HCT116 (cell line): ENCODE results near the gene CD320.

Experiments
- CBX3 ChIP-seq: IDR thresholded peaks from 2 replicates; pipeline ENCODE4 v1.6.1; 2012; ENCODE audit warnings: low read depth
- EZH2 ChIP-seq: fragments of 200-600 bp; sonication (generic); IDR thresholded peaks from 2 replicates; pipeline ENCODE4 v1.6.1; 2017; ENCODE audit warnings: antibody characterized with exemption, mixed run types
- POLR2A ChIP-seq: IDR thresholded peaks from 2 replicates; pipeline ENCODE4 v1.7.0; 2011; ENCODE audit warnings: borderline replicate concordance; ENCODE audit not compliant: insufficient read depth, insufficient read length; ENCODE audit errors: extremely low read depth
- POLR2AphosphoS5 ChIP-seq: IDR thresholded peaks from 2 replicates; pipeline ENCODE4 v1.6.1; 2011; ENCODE audit warnings: mild to moderate bottlenecking, low read depth, low read length, moderate library complexity
- RAD21 ChIP-seq: IDR thresholded peaks from 2 replicates; pipeline ENCODE4 v1.6.1; 2012; ENCODE audit warnings: low read depth, mild to moderate bottlenecking
- SRF ChIP-seq: IDR thresholded peaks from 2 replicates; pipeline ENCODE4 v1.6.1; 2012; ENCODE audit warnings: low read depth
- TCF7L2 ChIP-seq: IDR thresholded peaks from 2 replicates; pipeline ENCODE4 v1.7.0; 2011; ENCODE audit warnings: borderline replicate concordance, inconsistent platforms; ENCODE audit not compliant: insufficient read depth, insufficient read length; ENCODE audit errors: extremely low read depth
- YY1 ChIP-seq: IDR thresholded peaks from 2 replicates; pipeline ENCODE4 v1.6.1; 2011; ENCODE audit warnings: low read length, low read depth, moderate library complexity, mild to moderate bottlenecking; ENCODE audit not compliant: insufficient replicate concordance; ENCODE audit errors: extremely low read depth
- ZNF274 ChIP-seq: fragments of 200-500 bp; sonication (Bioruptor generic); IDR thresholded peaks from 2 replicates; pipeline ENCODE4 v1.6.1; 2014; ENCODE audit warnings: mild to moderate bottlenecking, low read depth, low read length, inconsistent platforms
- TF ChIP-seq, protein P1 (sequence below): IDR thresholded peaks from 2 replicates; pipeline ENCODE4 v1.6.1; 2011; ENCODE audit warnings: mild to moderate bottlenecking, low read length, moderate library complexity; ENCODE audit not compliant: insufficient replicate concordance; ENCODE audit errors: extremely low read depth
- TF ChIP-seq, protein P2 (sequence below): IDR thresholded peaks from 2 replicates; pipeline ENCODE4 v1.6.1; 2012
- TF ChIP-seq, protein P3 (sequence below), 3 experiments: fragments of 200-600 bp in 1 of 3; sonication (generic) in 1 of 3; IDR thresholded peaks in 2 of 3; conservative IDR thresholded peaks in 1 of 3; 2 replicates each; pipeline ENCODE4 v1.5.1; 2012 to 2017; ENCODE audit warnings: low read depth in 2 of 3, low read length in 2 of 3, antibody characterized with exemption in 1 of 3, borderline replicate concordance in 1 of 3, control low read depth in 1 of 3, mild to moderate bottlenecking in 1 of 3, mixed read lengths in 1 of 3, mixed run types in 1 of 3, moderate library complexity in 1 of 3; ENCODE audit not compliant: insufficient read depth in 1 of 3
- TF ChIP-seq, protein P4 (sequence below): IDR thresholded peaks from 2 replicates; pipeline ENCODE4 v1.6.1; 2012; ENCODE audit warnings: low read depth

DNA sequence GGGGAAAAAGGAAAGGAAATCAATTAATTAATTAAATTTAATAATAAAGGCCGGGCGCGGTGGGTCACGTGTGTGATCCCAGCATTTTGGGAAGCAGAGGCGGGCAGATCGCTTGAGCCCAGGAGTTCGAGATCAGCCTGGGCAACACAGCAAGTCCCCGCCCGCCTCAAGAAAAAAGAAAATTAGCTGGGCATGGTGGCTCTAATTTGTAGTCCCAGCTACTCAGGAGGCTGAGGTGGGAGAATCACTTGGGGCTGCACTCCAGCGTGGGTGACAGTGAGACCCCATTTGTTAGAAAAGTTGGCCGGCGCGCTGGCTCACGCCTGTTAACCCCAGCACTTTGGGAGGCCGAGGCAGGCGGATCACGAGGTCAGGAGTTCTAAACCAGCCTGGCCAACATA, 733 bp upstream of the CD320 start:
- no peak for TF ChIP-seq EZH2
- no peak for TF ChIP-seq ZNF274
- TF ChIP-seq, protein P1, sequence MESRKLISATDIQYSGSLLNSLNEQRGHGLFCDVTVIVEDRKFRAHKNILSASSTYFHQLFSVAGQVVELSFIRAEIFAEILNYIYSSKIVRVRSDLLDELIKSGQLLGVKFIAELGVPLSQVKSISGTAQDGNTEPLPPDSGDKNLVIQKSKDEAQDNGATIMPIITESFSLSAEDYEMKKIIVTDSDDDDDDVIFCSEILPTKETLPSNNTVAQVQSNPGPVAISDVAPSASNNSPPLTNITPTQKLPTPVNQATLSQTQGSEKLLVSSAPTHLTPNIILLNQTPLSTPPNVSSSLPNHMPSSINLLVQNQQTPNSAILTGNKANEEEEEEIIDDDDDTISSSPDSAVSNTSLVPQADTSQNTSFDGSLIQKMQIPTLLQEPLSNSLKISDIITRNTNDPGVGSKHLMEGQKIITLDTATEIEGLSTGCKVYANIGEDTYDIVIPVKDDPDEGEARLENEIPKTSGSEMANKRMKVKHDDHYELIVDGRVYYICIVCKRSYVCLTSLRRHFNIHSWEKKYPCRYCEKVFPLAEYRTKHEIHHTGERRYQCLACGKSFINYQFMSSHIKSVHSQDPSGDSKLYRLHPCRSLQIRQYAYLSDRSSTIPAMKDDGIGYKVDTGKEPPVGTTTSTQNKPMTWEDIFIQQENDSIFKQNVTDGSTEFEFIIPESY: no peak
- TF ChIP-seq, protein P2, sequence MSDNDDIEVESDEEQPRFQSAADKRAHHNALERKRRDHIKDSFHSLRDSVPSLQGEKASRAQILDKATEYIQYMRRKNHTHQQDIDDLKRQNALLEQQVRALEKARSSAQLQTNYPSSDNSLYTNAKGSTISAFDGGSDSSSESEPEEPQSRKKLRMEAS: no peak
- TF ChIP-seq, protein P3, sequence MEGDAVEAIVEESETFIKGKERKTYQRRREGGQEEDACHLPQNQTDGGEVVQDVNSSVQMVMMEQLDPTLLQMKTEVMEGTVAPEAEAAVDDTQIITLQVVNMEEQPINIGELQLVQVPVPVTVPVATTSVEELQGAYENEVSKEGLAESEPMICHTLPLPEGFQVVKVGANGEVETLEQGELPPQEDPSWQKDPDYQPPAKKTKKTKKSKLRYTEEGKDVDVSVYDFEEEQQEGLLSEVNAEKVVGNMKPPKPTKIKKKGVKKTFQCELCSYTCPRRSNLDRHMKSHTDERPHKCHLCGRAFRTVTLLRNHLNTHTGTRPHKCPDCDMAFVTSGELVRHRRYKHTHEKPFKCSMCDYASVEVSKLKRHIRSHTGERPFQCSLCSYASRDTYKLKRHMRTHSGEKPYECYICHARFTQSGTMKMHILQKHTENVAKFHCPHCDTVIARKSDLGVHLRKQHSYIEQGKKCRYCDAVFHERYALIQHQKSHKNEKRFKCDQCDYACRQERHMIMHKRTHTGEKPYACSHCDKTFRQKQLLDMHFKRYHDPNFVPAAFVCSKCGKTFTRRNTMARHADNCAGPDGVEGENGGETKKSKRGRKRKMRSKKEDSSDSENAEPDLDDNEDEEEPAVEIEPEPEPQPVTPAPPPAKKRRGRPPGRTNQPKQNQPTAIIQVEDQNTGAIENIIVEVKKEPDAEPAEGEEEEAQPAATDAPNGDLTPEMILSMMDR (IDR thresholded peaks at IDR 0.05 in 2 of 3, conservative IDR thresholded peaks at IDR 0.05 in 1 of 3; ENCODE audit: borderline replicate concordance in 1 of 3, insufficient read depth in 1 of 3, low read depth in 2 of 3, low read length in 2 of 3): no peak
- no peak for TF ChIP-seq POLR2AphosphoS5
- TF ChIP-seq POLR2A: no peak
- TF ChIP-seq SRF: no peak
- no peak for TF ChIP-seq YY1
- TF ChIP-seq RAD21: no peak
- no peak for TF ChIP-seq TCF7L2
- no peak for TF ChIP-seq CBX3
- TF ChIP-seq, protein P4, sequence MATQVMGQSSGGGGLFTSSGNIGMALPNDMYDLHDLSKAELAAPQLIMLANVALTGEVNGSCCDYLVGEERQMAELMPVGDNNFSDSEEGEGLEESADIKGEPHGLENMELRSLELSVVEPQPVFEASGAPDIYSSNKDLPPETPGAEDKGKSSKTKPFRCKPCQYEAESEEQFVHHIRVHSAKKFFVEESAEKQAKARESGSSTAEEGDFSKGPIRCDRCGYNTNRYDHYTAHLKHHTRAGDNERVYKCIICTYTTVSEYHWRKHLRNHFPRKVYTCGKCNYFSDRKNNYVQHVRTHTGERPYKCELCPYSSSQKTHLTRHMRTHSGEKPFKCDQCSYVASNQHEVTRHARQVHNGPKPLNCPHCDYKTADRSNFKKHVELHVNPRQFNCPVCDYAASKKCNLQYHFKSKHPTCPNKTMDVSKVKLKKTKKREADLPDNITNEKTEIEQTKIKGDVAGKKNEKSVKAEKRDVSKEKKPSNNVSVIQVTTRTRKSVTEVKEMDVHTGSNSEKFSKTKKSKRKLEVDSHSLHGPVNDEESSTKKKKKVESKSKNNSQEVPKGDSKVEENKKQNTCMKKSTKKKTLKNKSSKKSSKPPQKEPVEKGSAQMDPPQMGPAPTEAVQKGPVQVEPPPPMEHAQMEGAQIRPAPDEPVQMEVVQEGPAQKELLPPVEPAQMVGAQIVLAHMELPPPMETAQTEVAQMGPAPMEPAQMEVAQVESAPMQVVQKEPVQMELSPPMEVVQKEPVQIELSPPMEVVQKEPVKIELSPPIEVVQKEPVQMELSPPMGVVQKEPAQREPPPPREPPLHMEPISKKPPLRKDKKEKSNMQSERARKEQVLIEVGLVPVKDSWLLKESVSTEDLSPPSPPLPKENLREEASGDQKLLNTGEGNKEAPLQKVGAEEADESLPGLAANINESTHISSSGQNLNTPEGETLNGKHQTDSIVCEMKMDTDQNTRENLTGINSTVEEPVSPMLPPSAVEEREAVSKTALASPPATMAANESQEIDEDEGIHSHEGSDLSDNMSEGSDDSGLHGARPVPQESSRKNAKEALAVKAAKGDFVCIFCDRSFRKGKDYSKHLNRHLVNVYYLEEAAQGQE: no peak
